Fibroblast of skin of scalp (primary cell): Measurements from ENCODE around the gene LMBR1L.

Experiments used
- DNase-seq: peaks from one replicate; pipeline ENCODE4 v3.0.0-alpha.2; 2013

LMBR1L gene

GRCh38 chr12:49111206-49111605, 559 bp upstream of the LMBR1L start:
- DNase-seq, result no peak

- DNase-seq, result no peak
These were observed 795 bp downstream of the LMBR1L start for GRCh38 chr12:49109641-49110463.

DNA sequence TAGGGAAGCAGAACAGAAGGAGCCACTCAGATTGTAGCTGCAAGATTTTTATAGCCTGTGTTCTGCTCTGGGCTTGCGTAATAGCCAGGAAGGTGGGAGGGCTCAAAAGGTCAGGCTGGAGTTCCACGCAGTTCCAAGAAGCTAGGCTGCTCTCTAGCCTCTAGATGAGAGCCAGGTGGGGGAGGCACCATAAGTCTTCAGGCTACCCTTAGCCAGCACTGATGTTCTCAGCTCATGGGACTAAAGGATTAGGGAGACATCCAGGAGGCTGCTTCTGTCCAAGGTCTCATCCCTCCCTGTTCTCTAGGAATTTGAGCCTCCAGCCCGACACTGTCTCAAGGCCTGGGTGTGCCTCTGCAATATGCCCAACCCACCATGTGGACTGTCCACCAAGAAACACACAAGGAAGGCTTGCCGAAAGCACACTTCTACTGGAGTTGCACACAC, 1.7 kb downstream of the LMBR1L start:
- no peak for DNase-seq

DNA sequence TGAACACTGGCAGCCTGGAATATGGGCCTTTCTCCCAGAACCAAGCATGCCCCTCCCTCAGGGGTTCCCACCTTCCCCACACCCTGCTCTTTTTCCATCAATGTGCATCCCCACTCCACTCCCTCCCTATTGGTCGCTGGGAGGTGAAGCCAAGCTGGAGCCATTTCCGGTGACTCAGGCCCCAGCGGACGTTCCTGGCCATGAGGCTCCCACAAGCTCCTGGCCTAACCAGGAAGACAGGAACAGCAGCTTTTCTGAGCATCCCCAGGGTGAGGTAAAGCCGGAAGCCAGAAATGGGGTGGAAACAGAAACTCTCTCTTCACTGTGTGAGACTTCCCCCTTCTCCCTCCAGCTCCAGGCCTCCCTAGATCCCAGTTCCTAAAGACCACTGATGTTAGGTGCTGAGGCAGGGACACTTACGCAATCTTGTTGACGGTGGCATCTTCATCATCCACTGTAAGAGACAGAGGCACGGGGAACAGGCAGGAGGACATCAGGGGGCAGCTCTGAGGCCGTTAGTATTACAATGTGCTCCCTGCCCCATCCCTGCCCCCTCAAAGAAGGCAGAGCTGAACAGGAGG, 5.1 kb downstream of the LMBR1L start:
- no peak for DNase-seq

- DNase-seq, result no peak
These were observed 5.8 kb downstream of the LMBR1L start for GRCh38 chr12:49104822-49105221.

- no peak for DNase-seq
These were observed 10.3 kb downstream of the LMBR1L start for GRCh38 chr12:49100380-49100779.

DNA sequence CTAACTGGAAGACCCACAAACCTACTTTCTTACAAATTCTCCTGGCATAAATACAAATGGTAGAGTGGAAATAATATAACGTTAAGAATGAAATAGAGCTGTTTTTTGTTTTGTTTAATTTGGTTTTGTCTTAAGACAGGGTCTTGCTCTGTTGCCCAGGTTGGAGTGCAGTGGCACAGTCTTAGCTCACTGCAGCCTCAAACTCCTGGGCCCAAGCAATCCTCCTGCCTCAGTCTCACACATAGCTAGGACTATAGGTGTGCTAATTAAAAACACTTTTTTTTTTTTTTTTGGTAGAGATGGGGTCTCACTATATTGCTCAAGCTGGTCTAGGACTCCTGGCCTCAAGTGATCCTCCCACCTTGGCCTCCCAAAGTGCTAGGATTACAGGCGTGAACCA, 11.9 kb downstream of the LMBR1L start:
- DNase-seq, result no peak

GRCh38 chr12:49098035-49098451, 12.6 kb downstream of the LMBR1L start:
- DNase-seq, result peak; percentile 39

DNA sequence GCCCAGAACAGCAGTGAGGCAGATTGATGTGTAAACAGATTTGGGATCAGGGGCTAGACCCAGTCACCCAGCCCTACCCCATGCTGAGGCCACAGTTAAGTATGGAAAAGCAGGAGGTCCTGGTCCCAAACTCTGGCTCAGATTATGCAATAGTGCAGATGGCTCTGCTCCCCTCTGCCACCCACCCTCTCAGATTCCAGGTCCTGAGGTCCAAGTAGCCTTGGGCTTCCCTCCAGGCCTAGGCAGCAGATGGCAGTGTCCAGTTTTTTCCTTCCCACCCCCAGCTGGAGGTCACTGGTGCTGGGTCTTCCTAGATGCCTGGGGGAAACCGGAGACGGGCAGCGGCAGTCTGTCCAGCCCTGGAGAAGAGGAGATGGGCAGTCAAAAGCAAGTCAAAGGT, 13.3 kb downstream of the LMBR1L start:
- no peak for DNase-seq

GRCh38 chr12:49094975-49095365, 15.7 kb downstream of the LMBR1L start:
- DNase-seq, result no peak

- DNase-seq, result no peak
These were observed 16.3 kb downstream of the LMBR1L start, which contains the start of gene DHH for GRCh38 chr12:49094160-49094974. TSS of gene DHH (minus strand) at chr12:49094801. CDS start at chr12:49094512, 289 bp downstream.

GRCh38 chr12:49093792-49094159, 16.9 kb downstream of the LMBR1L start:
- DNase-seq, result no peak

- no peak for DNase-seq
These were observed 17.7 kb downstream of the LMBR1L start for GRCh38 chr12:49092816-49093406.

DNA sequence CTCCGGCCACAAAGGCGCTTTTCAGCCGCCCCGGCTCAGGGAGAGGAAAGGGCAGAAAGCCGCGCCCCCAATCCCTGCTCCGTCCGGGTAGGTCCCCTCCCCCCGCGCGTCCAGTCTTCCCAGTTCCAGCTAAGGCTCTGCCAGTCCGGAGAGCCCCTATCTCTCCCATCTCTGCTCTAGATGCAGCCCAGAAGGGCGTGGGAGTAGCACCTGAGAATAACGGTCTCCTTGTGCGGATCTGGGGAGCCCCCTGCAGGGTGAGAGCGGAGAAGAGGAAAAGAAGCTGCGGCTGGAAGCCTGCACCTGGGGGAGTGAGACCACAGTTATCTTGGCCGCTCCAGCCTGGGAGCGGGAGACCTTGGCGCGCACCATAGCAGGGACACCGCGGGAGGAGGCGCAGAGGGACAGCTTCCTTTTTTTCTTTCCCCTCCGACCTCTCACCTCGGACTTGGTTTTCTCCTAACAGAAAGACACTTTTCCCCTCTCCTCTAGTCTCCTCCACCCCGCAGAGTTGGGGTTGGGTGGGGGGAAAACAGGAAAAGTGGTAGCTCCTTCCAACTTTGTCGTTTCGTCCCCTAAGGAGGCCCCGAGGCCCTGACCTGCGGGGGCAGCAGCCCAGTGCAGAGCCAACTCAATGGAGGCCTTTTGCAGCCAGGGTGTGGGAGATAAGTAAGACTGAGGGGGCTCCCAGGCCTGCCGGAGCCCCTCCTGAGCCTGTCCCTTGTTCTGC, 18.4 kb downstream of the LMBR1L start:
- no peak for DNase-seq

DNA sequence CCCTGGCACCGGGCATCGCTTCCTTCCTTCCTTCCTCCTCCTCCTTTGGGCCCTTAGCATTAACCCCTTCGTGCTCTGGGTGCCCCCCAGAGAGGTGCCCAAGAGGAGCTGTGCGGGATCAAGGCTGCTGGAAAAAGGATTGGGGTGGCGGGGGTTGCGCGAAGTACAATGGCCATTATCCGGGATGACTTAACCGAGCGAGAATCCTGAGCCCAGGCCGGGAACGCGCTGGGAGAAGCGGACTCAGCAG, 18.9 kb downstream of the LMBR1L start:
- DNase-seq, result no peak

GRCh38 chr12:49091056-49091835, 19.4 kb downstream of the LMBR1L start:
- DNase-seq, result no peak

- no peak for DNase-seq
These were observed 20.6 kb downstream of the LMBR1L start for GRCh38 chr12:49089821-49090773.

DNA sequence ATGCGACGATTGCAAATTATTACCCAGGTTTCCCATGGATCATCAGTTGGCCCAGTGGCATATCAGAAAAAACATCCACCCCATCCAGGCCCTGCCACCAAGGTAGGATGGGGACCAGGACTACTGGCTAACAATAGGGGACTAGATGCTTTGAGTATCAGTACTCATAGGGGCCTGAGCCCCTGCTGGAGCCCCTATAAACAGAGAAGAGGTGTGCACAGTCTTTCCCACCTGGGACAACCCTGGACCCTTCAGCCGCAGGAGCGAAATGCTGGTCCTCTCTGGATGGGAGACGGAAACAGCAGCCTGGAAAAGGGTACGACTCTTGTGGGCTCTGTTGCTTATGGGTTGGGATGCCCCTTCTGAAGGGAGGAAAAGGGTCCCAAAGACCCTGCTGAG, 21.7 kb downstream of the LMBR1L start:
- no peak for DNase-seq

DNA sequence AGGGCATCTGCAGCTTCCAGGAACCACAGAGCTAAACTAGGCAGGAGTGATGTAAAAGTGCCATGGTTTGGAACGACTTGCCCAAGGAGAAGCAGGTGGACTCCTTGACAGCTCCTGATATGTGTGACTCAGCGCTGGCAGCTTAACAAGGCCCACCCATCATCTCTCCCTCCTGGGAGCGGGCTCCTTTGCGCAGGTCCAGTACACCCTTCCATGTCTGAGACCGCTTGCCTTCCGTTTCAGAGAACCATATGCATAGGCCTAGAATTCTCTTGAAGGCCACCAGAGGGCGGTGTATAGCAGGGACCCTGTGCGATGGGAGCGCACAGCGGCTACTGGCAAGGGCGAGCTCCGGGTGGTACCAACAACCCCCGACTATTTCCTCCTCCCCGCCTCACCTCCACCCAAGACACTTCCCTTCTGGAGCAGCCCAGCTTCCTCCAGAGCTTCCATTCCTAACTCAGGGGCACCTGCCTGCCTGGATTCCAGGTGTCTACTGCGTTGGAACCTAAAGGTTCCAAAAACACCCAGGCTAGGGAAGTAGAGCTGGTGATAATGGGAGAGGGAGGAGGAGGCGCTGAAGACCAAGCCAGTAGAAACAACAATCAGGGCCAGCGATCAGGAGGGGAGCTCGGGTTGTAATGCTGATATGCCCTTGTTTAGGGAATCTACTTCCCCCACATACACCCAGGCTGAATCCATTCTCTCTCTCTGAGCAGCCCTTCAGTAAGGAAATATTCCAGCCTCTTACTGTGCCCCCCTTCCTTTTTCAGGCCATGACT, 22.3 kb downstream of the LMBR1L start:
- peak; percentile 87 for DNase-seq

- no peak for DNase-seq
These were observed 24.5 kb downstream of the LMBR1L start for GRCh38 chr12:49086116-49086515.
